ENCODE results near the gene BICDL2. TPM values are rescaled to one million over a fixed set of nuclear protein-coding genes. Genes with fewer than 3 reads are reported as not detected.
"Not testable (repeated sequence)": the region's sequence is repeated elsewhere in the genome, so short reads cannot be mapped to it uniquely, and the experiment has no call there.

The BICDL2 gene
- total and polyA plus RNA-seq, 9 of the 15 experiments (the other 6 are each of a cell fraction or from before 2014, with no cell fraction given): 0.09 to 0.28 (median 0.09) TPM; not detected in 6

DNA sequence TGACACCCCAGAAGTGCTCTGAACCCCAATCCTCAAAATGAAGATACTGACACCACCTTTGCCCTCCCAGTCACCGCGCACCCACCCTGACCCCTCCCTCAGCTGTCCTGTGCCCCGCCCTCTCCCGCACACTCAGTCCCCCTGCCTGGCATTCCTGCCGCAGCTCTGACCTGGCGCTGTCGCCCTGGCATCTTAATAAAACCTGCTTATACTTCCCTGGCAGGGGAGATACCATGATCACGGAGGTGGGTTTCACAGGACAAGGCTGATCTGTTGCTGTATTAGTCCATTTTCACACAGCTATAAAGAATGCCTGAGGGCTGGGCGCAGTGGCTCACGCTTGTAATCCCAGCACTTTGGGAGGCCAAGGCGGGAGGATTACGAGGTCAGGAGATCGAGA lies 45.2 kb upstream of the BICDL2 start:
- H3K9me3 ChIP-seq (replicated peaks; ENCODE audit: control insufficient read depth, insufficient read depth, low read depth, low read length); H3K4me2 ChIP-seq (ENCODE audit: insufficient read depth, low read length); H3K4me3 ChIP-seq; POLR2A ChIA-PET; BruUV-seq (replicated peaks); ATAC-seq; intact Hi-C loops (cut with micrococcal nuclease); H3K27me3 ChIP-seq (ENCODE audit: control insufficient read depth in 2 of 2, insufficient read depth in 2 of 2, low read length in 2 of 2); H3K9ac ChIP-seq (ENCODE audit: insufficient read depth in 1 of 2, low read depth in 2 of 2, low read length in 2 of 2); FAIRE-seq; H3K27ac ChIP-seq (ENCODE audit: extremely low read depth, low read depth, low read length); DNase-seq (ENCODE audit: extremely low read depth in 1 of 4, low spot score in 3 of 4); H3K9me1 ChIP-seq (ENCODE audit: control insufficient read depth, insufficient read depth, low read length); H4K20me1 ChIP-seq (replicated peaks; ENCODE audit: control insufficient read depth, insufficient read depth, low read length); H2AFZ ChIP-seq (ENCODE audit: low read depth, low read length); H3K79me2 ChIP-seq (ENCODE audit: control insufficient read depth, insufficient read depth, low read length); in situ Hi-C loops (cut with MboI); H3K36me3 ChIP-seq (ENCODE audit: control insufficient read depth, insufficient read depth, low read length); CTCF ChIA-PET (ENCODE audit: low intra/inter-chr PET ratio): not testable (repeated sequence)
- WGBS (ENCODE audit: insufficient coverage, low coverage, missing lambda C conversion rate): 50% methylated on average over 8 of the region's 13 CpGs
- peaks cover 15 to 23% of the 10 kb centered on the region in 2 experiments for H3K4me1 ChIP-seq (replicated peaks in 1 of 2; ENCODE audit: control insufficient read depth in 2 of 2, insufficient read depth in 2 of 2, low read length in 2 of 2)

DNA sequence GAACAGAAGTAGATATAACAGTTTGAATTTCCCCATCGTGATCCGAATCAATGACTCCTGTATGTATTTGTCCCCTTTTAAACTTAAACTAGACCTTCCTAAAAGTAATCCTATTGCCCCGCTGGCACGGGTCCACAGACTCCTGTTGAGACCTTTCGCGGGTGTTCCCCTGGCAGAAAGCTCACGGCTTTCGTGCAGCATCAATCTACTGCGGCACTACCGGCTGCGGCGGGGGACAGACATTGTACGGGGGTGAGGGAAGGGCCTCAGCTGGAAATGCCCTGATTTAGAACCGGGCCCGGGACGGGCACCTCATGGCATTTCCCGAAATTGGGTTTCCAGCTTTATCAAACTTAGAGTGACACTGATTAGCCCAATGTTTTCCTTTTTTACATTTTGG lies 43.3 kb upstream of the BICDL2 start:
- Histone ChIP-seq H3K9me1 (ENCODE audit: control insufficient read depth, insufficient read depth, low read length) (no peaks in the 10 kb centered on the region), H3K79me2 (ENCODE audit: control insufficient read depth, insufficient read depth, low read length) (no peaks in the 10 kb centered on the region), H3K4me2 (ENCODE audit: insufficient read depth, low read length) (no peak overlapping the region), H2AFZ (ENCODE audit: low read depth, low read length) (no peak overlapping the region), H3K9ac (ENCODE audit: insufficient read depth in 1 of 2, low read depth in 2 of 2, low read length in 2 of 2) (no peak overlapping the region), H3K27me3 (ENCODE audit: control insufficient read depth in 2 of 2, insufficient read depth in 2 of 2, low read length in 2 of 2) (peaks cover 5 to 9% of the 10 kb centered on the region in 2 experiments; a peak in 3 of 5 replicates), H3K27ac (ENCODE audit: extremely low read depth, low read depth, low read length) (no peak overlapping the region), H3K36me3 (ENCODE audit: control insufficient read depth, insufficient read depth, low read length) (no peaks in the 10 kb centered on the region), H3K4me3 (no peak overlapping the region), H3K9me3 (replicated peaks; ENCODE audit: control insufficient read depth, insufficient read depth, low read depth, low read length) (no peaks in the 10 kb centered on the region), H4K20me1 (replicated peaks; ENCODE audit: control insufficient read depth, insufficient read depth, low read length) (no peaks in the 10 kb centered on the region), H3K4me1 (replicated peaks in 1 of 2; ENCODE audit: control insufficient read depth in 2 of 2, insufficient read depth in 2 of 2, low read length in 2 of 2) (peaks cover 5 to 11% of the 10 kb centered on the region in 2 experiments)
- no TSS peak for BruUV-seq (replicated peaks)
- FAIRE-seq: no peak
- CTCF ChIA-PET (ENCODE audit: low intra/inter-chr PET ratio): no interaction called here
- DNase-seq (ENCODE audit: extremely low read depth in 1 of 4, low spot score in 3 of 4): no peak
- intact Hi-C loops (cut with micrococcal nuclease) (no loop called here), in situ Hi-C loops (cut with MboI) (no loop called here)
- ATAC-seq: no peak
- 12% methylated on average over 17 of the region's 17 CpGs for WGBS (ENCODE audit: insufficient coverage, low coverage, missing lambda C conversion rate)
- POLR2A ChIA-PET: interaction anchor here (0.6 to 1.2 kb wide), 4 partner anchors 9 to 23 kb away, joined by 3 to 5 read pairs (median 3); no protein-coding TSS in a partner anchor
- no peak for TF ChIP-seq PTTG1 (tag; IDR thresholded peaks at IDR 0.05; ENCODE audit: low read depth)
- no peak for TF ChIP-seq ASH1L (IDR thresholded peaks at IDR 0.05; ENCODE audit: borderline replicate concordance, low read depth, partially characterized antibody)
- TF ChIP-seq, protein P1, sequence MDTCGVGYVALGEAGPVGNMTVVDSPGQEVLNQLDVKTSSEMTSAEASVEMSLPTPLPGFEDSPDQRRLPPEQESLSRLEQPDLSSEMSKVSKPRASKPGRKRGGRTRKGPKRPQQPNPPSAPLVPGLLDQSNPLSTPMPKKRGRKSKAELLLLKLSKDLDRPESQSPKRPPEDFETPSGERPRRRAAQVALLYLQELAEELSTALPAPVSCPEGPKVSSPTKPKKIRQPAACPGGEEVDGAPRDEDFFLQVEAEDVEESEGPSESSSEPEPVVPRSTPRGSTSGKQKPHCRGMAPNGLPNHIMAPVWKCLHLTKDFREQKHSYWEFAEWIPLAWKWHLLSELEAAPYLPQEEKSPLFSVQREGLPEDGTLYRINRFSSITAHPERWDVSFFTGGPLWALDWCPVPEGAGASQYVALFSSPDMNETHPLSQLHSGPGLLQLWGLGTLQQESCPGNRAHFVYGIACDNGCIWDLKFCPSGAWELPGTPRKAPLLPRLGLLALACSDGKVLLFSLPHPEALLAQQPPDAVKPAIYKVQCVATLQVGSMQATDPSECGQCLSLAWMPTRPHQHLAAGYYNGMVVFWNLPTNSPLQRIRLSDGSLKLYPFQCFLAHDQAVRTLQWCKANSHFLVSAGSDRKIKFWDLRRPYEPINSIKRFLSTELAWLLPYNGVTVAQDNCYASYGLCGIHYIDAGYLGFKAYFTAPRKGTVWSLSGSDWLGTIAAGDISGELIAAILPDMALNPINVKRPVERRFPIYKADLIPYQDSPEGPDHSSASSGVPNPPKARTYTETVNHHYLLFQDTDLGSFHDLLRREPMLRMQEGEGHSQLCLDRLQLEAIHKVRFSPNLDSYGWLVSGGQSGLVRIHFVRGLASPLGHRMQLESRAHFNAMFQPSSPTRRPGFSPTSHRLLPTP (IDR thresholded peaks at IDR 0.05; ENCODE audit: borderline replicate concordance, extremely low read depth, insufficient read length): no peak
- no peak for TF ChIP-seq NR2C1 (IDR thresholded peaks at IDR 0.05)
- TF ChIP-seq NR2C1 (tag; IDR thresholded peaks at IDR 0.05): no peak
- TF ChIP-seq, protein P2, sequence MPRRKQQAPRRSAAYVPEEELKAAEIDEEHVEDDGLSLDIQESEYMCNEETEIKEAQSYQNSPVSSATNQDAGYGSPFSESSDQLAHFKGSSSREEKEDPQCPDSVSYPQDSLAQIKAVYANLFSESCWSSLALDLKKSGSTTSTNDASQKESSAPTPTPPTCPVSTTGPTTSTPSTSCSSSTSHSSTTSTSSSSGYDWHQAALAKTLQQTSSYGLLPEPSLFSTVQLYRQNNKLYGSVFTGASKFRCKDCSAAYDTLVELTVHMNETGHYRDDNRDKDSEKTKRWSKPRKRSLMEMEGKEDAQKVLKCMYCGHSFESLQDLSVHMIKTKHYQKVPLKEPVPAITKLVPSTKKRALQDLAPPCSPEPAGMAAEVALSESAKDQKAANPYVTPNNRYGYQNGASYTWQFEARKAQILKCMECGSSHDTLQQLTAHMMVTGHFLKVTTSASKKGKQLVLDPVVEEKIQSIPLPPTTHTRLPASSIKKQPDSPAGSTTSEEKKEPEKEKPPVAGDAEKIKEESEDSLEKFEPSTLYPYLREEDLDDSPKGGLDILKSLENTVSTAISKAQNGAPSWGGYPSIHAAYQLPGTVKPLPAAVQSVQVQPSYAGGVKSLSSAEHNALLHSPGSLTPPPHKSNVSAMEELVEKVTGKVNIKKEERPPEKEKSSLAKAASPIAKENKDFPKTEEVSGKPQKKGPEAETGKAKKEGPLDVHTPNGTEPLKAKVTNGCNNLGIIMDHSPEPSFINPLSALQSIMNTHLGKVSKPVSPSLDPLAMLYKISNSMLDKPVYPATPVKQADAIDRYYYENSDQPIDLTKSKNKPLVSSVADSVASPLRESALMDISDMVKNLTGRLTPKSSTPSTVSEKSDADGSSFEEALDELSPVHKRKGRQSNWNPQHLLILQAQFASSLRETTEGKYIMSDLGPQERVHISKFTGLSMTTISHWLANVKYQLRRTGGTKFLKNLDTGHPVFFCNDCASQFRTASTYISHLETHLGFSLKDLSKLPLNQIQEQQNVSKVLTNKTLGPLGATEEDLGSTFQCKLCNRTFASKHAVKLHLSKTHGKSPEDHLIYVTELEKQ (CRISPR knock-in tag; IDR thresholded peaks at IDR 0.05): no peak
- TF ChIP-seq NEUROD1 (IDR thresholded peaks at IDR 0.05; ENCODE audit: borderline replicate concordance, low read depth, low read length, partially characterized antibody): no peak
- no peak for TF ChIP-seq DNMT1 (IDR thresholded peaks at IDR 0.05)
- no peak for TF ChIP-seq HDAC6 (IDR thresholded peaks at IDR 0.05; ENCODE audit: low read depth, low read length)

Measured in K562 (cell line).